ENCODE data around the gene SRRM3.

DNA sequence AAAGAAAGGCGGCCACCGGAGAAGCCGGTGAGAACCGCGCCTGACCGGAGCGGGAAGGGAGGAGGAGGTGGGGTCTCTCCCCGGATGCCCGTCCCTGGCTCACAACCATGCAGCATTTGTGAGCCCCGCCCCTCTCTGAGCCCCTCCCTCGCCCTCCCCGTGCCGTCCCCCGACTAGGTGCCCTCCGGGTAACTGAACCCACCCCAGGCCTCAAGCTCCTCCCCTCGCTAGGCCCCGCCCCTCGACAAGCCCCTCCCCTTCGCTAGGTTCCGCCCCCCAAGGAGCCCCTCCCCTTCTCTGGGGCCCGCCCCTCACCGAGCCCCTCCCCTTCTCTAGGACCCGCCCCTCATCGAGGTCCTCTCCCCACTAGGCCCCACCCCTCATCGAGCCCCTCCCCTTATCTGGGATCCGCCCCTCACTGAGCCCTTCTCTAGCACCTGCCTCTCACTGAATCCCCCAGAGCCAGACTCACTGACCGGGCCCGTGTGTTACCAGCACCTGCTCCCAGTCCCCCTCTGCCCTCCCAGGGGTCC is 58.5 kb downstream of the SRRM3 start:
- TF ChIP-seq SPI1 (IDR thresholded peaks at IDR 0.05; ENCODE audit: low read depth, low read length) (no peak), POLR2AphosphoS5 (IDR thresholded peaks at IDR 0.05; ENCODE audit: low read depth, low read length) (no peak), POLR2A (IDR thresholded peaks at IDR 0.05; ENCODE audit: low read depth, low read length) (no peak), PAX5 (IDR thresholded peaks at IDR 0.05; ENCODE audit: insufficient read depth, low read length, severe bottlenecking) (no peak), POU2F2 (IDR thresholded peaks at IDR 0.05; ENCODE audit: low read depth, low read length) (no peak)

Measured in GM12891 (cell line).